Vagina (tissue), 2 donors: ENCODE data around the gene LRRC3.

Experiments
- POLR2A ChIP-seq, 2 donors: fragments of 450-650 bp; IDR thresholded peaks; one replicate each; pipeline ENCODE4 v1.6.1; 2017; ENCODE audit warnings: antibody characterized with exemption in 2 of 2, mild to moderate bottlenecking in 2 of 2, moderate library complexity in 2 of 2
- POLR2AphosphoS5 ChIP-seq, 2 donors: sonication (generic); formaldehyde crosslinking; IDR thresholded peaks; one replicate each; pipeline ENCODE4 v1.9.0; 2017; ENCODE audit warnings: antibody characterized with exemption in 2 of 2, mild to moderate bottlenecking in 2 of 2, low read depth in 1 of 2; ENCODE audit not compliant: insufficient read depth in 1 of 2
- TF ChIP-seq, protein P1 (sequence below), 3 experiments: fragments of 450-650 bp in 2 of 3; fragments of 200-600 bp in 1 of 3; sonication (generic) in 1 of 3; IDR thresholded peaks; one replicate each; pipeline ENCODE4 v1.5.1; 2017 to 2019; ENCODE audit warnings: antibody characterized with exemption in 3 of 3, mild to moderate bottlenecking in 2 of 3, moderate library complexity in 2 of 3

DNA sequence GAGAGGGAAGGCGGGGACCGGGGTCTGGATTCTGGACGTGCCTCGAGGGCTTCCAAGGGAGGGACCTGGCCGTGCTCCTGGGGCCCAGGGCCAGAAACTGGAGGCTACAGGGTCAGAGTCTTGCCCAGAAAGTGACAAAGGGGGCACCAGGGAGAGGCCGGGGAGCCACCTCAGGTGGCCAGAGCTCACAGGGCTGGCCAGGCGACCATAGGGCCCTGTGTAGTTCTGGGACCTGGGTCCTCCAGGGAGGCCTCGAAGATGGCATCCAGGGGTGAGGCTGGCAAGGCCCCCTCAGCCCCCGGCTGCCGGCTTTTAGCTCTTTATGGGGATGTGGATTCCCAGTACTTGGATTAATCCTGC, 14.3 kb upstream of the LRRC3 start:
- TF ChIP-seq, protein P1, sequence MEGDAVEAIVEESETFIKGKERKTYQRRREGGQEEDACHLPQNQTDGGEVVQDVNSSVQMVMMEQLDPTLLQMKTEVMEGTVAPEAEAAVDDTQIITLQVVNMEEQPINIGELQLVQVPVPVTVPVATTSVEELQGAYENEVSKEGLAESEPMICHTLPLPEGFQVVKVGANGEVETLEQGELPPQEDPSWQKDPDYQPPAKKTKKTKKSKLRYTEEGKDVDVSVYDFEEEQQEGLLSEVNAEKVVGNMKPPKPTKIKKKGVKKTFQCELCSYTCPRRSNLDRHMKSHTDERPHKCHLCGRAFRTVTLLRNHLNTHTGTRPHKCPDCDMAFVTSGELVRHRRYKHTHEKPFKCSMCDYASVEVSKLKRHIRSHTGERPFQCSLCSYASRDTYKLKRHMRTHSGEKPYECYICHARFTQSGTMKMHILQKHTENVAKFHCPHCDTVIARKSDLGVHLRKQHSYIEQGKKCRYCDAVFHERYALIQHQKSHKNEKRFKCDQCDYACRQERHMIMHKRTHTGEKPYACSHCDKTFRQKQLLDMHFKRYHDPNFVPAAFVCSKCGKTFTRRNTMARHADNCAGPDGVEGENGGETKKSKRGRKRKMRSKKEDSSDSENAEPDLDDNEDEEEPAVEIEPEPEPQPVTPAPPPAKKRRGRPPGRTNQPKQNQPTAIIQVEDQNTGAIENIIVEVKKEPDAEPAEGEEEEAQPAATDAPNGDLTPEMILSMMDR (IDR thresholded peaks at IDR 0.05): no peak
- no peak for TF ChIP-seq POLR2A (IDR thresholded peaks at IDR 0.05)
- no peak for TF ChIP-seq POLR2AphosphoS5 (IDR thresholded peaks at IDR 0.05; ENCODE audit: insufficient read depth in 1 of 2, low read depth in 1 of 2)
